NT2/D1 (cell line): ENCODE results near the gene ZNF391.

ENCODE experiments used
- YY1 ChIP-seq: IDR thresholded peaks from 2 replicates; pipeline ENCODE4 v1.6.1; 2011; ENCODE audit not compliant: insufficient read length, insufficient read depth
- ZNF274 ChIP-seq: IDR thresholded peaks from 2 replicates; pipeline ENCODE4 v1.6.1; 2011; ENCODE audit warnings: mild to moderate bottlenecking, low read depth, low read length

GRCh38 chr6:27422651-27423332 is 34.2 kb downstream of the ZNF391 start:
- TF ChIP-seq ZNF274 (no peak), YY1 (no peak)
